Central memory CD8-positive, alpha-beta T cell (primary cell): ENCODE results near the gene PIK3CB.
A peak's percentile ranks its signal among the peaks of the same experiment; 100 is the strongest.

ENCODE experiments used
- ATAC-seq: fragments of 150-1000 bp; cut with Tn5 transposase; replicated peaks from 2 replicates; pipeline ENCODE4 v1.10.0; 2022; ENCODE audit warnings: mild to moderate bottlenecking, moderate FRiP score, moderate number of reproducible peaks; ENCODE audit not compliant: poor library complexity, severe bottlenecking; ENCODE audit errors: extremely low read depth
- DNase-seq, 2 donors: peaks; one replicate each; pipeline ENCODE4 v3.0.0; 2021; ENCODE audit warnings: low spot score in 2 of 2
- H3K27ac Mint-ChIP-seq: one replicate; pipeline ENCODE4 v1.8.0; 2022; ENCODE audit warnings: low read depth, mild to moderate bottlenecking, moderate library complexity, mixed read lengths
- H3K27me3 Mint-ChIP-seq: one replicate; pipeline ENCODE4 v1.8.0; 2022; ENCODE audit warnings: mixed read lengths
- H3K36me3 Mint-ChIP-seq: one replicate; pipeline ENCODE4 v1.8.0; 2022; ENCODE audit warnings: mild to moderate bottlenecking, moderate library complexity, mixed read lengths; ENCODE audit not compliant: insufficient read depth
- H3K4me1 Mint-ChIP-seq: one replicate; pipeline ENCODE4 v1.8.0; 2022; ENCODE audit warnings: mixed read lengths
- H3K4me3 Mint-ChIP-seq: one replicate; pipeline ENCODE4 v1.8.0; 2022; ENCODE audit warnings: mild to moderate bottlenecking, moderate library complexity, mixed read lengths
- H3K9me3 Mint-ChIP-seq: one replicate; pipeline ENCODE4 v1.8.0; 2022; ENCODE audit warnings: mixed read lengths

The PIK3CB gene

GRCh38 chr3:138834596-138835396, at the start of gene PIK3CB:
TSS of gene PIK3CB (minus strand) at chr3:138834928. CDS start at chr3:138759343, 75,585 bp downstream.
- H3K36me3 Mint-ChIP-seq = peaks cover 23% of the 10 kb centered on the region
- no peaks in the 10 kb centered on the region for H3K9me3 Mint-ChIP-seq
- ATAC-seq = peak; percentile 91
- peak; percentile 72 to 75 for DNase-seq
- peak within 1 kb of the TSS; percentile 98 for H3K27ac Mint-ChIP-seq
- H3K4me3 Mint-ChIP-seq = peak within 1 kb of the TSS; percentile 93
- no peaks in the 10 kb centered on the region for H3K27me3 Mint-ChIP-seq
- H3K4me1 Mint-ChIP-seq = peaks cover 24% of the 10 kb centered on the region

GRCh38 chr3:138881233-138881632, 46.5 kb upstream of the PIK3CB start:
- Mint-ChIP-seq H3K27me3 (no peaks in the 10 kb centered on the region), H3K4me1 (peaks cover under 1% of the 10 kb centered on the region), H3K36me3 (no peaks in the 10 kb centered on the region), H3K27ac (no peak overlapping the region), H3K4me3 (no peak overlapping the region), H3K9me3 (no peaks in the 10 kb centered on the region)
- ATAC-seq (peak; percentile 10), DNase-seq (no peak)

DNA sequence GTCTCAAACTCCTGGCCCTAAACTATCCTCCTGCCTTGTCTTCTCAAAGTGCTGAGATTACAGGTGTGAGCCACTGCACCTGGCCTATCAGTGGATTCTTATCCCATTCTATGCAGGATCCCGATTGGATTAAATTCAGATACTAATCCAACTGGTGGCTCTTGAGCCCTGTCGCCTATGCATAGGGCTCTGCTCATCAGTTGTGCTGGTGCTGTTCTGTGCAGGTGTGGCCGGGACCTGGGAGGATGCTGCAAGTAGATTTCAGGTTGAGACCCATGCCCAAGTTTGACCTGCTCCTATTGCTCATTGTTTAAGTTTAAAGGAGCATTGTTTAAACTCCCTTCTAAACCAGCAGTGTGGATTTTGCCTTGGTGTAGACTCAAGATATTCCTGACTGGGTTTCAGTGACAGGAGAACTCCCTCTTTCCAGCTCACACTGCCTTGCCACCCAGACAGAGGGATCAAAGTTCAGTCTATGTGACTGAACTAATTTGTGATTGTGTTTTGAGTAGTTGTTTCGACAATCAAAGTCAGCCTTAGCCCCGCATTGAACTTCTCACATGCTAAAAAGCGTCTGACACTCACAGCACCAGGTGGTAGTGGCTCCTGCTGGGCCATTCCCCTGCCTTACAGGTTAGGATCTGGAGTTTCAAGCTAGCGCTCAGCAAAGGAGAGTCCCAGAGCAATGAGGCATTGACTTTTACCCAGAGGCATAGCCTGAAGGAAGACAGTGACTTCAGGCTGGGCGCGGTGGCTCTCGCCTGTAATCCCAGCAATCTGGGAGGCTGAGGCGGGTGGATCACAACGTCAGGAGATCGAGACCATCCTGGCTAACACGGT, 45.0 kb upstream of the PIK3CB start:
- no peak overlapping the region for H3K4me3 Mint-ChIP-seq
- no peak overlapping the region for H3K27ac Mint-ChIP-seq
- peaks cover 8% of the 10 kb centered on the region for H3K4me1 Mint-ChIP-seq
- DNase-seq (no peak), ATAC-seq (no peak)
- no peaks in the 10 kb centered on the region for H3K9me3 Mint-ChIP-seq
- no peaks in the 10 kb centered on the region for H3K27me3 Mint-ChIP-seq
- H3K36me3 Mint-ChIP-seq = no peaks in the 10 kb centered on the region

GRCh38 chr3:138877226-138877625, 42.5 kb upstream of the PIK3CB start:
- DNase-seq (no peak), ATAC-seq (no peak)
- Mint-ChIP-seq H3K4me1 (peaks cover 8% of the 10 kb centered on the region), H3K9me3 (no peaks in the 10 kb centered on the region), H3K4me3 (no peak overlapping the region), H3K36me3 (peaks cover 2% of the 10 kb centered on the region), H3K27ac (no peak overlapping the region), H3K27me3 (no peaks in the 10 kb centered on the region)

- no peaks in the 10 kb centered on the region for H3K27me3 Mint-ChIP-seq
- ATAC-seq (peak; percentile 71), DNase-seq (no peak)
- H3K4me3 Mint-ChIP-seq = peak overlapping the region; percentile 29
- H3K9me3 Mint-ChIP-seq = no peaks in the 10 kb centered on the region
- peaks cover 8% of the 10 kb centered on the region for H3K4me1 Mint-ChIP-seq
- no peak overlapping the region for H3K27ac Mint-ChIP-seq
- peaks cover 2% of the 10 kb centered on the region for H3K36me3 Mint-ChIP-seq
Observed at GRCh38 chr3:138875754-138876664, 41.3 kb upstream of the PIK3CB start.

DNA sequence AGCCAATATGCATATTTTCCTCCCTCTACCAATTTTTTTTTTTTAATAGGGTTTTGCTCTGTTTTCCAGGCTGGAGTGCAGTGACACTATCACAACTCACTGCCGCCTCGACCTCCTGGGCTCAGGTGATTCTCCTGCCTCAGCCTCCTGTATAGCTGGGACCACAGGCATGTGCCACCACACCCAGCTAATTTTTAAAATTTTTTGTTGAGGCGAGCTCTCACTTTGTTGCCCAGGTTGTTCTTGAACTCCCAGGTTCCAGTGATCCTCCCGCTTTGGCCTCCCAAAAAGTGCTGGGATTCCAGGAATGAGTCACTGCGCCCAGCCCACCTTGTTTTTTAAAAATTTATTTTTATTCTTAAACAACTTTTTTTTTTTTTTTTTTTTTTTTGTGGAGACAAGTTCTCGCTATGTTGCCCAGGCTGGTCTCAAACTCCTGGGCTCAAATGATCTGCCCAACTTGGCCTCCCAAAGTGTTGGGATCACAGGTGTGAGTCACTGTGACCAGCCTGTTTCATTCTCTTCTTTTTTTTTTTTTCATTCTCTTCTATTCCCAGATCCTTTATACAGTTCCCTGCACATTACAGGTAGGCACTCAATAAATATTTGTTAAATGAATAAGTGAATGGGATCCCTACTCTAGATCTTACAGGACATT, 40.5 kb upstream of the PIK3CB start:
- no peaks in the 10 kb centered on the region for H3K9me3 Mint-ChIP-seq
- DNase-seq (no peak), ATAC-seq (no peak)
- H3K4me1 Mint-ChIP-seq = peaks cover 8% of the 10 kb centered on the region
- H3K27ac Mint-ChIP-seq = no peak overlapping the region
- peaks cover 2% of the 10 kb centered on the region for H3K36me3 Mint-ChIP-seq
- peak overlapping the region; percentile 29 for H3K4me3 Mint-ChIP-seq
- H3K27me3 Mint-ChIP-seq = no peaks in the 10 kb centered on the region

GRCh38 chr3:138873471-138874278, 38.9 kb upstream of the PIK3CB start:
- no peak overlapping the region for H3K4me3 Mint-ChIP-seq
- peaks cover 8% of the 10 kb centered on the region for H3K4me1 Mint-ChIP-seq
- no peak for DNase-seq
- ATAC-seq = no peak
- H3K27me3 Mint-ChIP-seq = no peaks in the 10 kb centered on the region
- peaks cover 2% of the 10 kb centered on the region for H3K36me3 Mint-ChIP-seq
- H3K9me3 Mint-ChIP-seq = no peaks in the 10 kb centered on the region
- no peak overlapping the region for H3K27ac Mint-ChIP-seq

GRCh38 chr3:138872632-138873031, 37.9 kb upstream of the PIK3CB start:
- no peaks in the 10 kb centered on the region for H3K9me3 Mint-ChIP-seq
- peaks cover 8% of the 10 kb centered on the region for H3K4me1 Mint-ChIP-seq
- no peak overlapping the region for H3K27ac Mint-ChIP-seq
- H3K27me3 Mint-ChIP-seq = no peaks in the 10 kb centered on the region
- H3K4me3 Mint-ChIP-seq = no peak overlapping the region
- ATAC-seq (no peak), DNase-seq (no peak)
- H3K36me3 Mint-ChIP-seq = peaks cover 2% of the 10 kb centered on the region

- no peak for DNase-seq
- no peaks in the 10 kb centered on the region for H3K9me3 Mint-ChIP-seq
- H3K27me3 Mint-ChIP-seq = no peaks in the 10 kb centered on the region
- H3K4me3 Mint-ChIP-seq = no peak overlapping the region
- H3K4me1 Mint-ChIP-seq = no peaks in the 10 kb centered on the region
- no peak overlapping the region for H3K27ac Mint-ChIP-seq
- ATAC-seq = no peak
- H3K36me3 Mint-ChIP-seq = peaks cover 2% of the 10 kb centered on the region
Observed at GRCh38 chr3:138867996-138868395, 33.3 kb upstream of the PIK3CB start.

DNA sequence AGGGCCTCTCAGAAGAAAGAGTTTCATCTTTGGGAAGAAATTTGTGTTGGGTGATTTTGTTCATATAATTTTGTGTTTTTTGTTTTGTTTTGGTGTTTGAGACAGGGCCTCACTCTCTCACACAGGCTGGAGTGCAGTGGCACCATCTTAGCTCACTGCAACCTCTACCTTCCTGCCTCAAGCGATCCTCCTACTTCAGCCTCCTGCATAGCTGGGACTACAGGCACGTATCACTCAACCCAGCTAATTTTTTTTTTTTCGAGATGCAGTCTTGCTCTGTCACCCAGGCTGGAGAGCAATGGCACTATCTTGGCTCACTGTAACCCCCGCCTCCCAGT, 29.0 kb upstream of the PIK3CB start:
- Mint-ChIP-seq H3K4me1 (no peaks in the 10 kb centered on the region), H3K9me3 (no peaks in the 10 kb centered on the region), H3K36me3 (no peaks in the 10 kb centered on the region), H3K27ac (no peak overlapping the region), H3K27me3 (no peaks in the 10 kb centered on the region), H3K4me3 (no peak overlapping the region)
- no peak for ATAC-seq
- no peak for DNase-seq

DNA sequence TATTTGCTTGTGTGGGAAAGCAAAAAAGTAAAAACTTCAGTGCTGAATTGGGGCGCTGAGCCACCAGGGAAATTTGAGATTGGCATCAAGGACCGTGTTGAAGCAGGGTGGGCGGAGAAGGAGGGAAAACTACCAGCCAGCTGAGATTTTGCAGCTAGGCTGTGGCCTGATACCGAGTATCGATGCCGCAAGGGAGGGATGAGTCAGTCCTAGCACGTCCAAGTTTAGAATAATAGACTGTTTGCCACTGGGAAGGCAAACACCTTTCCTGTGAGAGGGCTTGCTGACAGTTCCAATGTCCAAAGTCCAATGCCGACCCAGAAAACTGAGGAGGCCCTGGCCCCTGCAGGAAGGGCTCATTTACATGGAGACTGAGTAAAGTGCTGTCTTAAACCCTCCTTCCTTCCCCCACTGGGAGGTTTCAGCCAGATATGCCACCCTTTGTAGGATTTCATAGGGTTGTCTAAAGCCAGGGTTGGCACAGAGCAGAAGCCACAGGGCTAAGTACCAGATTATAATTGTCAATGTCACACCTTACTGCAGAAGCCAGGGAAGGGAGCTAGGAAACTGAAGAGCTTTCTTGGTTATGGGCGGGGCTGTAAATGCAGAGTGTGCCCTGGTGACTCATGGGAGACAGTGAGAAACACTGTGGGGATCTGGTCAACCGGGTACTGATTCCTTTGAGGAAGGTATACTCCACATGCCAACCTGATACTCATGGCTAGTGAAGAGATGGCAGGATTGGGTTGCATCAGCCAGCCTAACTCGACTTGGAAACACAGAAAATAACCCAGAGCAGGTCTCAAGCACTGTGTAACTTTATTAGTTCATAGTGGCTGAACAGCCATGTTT, 28.4 kb upstream of the PIK3CB start:
- H3K27me3 Mint-ChIP-seq = no peaks in the 10 kb centered on the region
- no peaks in the 10 kb centered on the region for H3K9me3 Mint-ChIP-seq
- H3K27ac Mint-ChIP-seq = no peak overlapping the region
- ATAC-seq = no peak
- H3K4me1 Mint-ChIP-seq = no peaks in the 10 kb centered on the region
- H3K36me3 Mint-ChIP-seq = no peaks in the 10 kb centered on the region
- no peak overlapping the region for H3K4me3 Mint-ChIP-seq
- no peak for DNase-seq
